Measurements from ENCODE around the gene ZNF710.

The ZNF710 gene

DNA sequence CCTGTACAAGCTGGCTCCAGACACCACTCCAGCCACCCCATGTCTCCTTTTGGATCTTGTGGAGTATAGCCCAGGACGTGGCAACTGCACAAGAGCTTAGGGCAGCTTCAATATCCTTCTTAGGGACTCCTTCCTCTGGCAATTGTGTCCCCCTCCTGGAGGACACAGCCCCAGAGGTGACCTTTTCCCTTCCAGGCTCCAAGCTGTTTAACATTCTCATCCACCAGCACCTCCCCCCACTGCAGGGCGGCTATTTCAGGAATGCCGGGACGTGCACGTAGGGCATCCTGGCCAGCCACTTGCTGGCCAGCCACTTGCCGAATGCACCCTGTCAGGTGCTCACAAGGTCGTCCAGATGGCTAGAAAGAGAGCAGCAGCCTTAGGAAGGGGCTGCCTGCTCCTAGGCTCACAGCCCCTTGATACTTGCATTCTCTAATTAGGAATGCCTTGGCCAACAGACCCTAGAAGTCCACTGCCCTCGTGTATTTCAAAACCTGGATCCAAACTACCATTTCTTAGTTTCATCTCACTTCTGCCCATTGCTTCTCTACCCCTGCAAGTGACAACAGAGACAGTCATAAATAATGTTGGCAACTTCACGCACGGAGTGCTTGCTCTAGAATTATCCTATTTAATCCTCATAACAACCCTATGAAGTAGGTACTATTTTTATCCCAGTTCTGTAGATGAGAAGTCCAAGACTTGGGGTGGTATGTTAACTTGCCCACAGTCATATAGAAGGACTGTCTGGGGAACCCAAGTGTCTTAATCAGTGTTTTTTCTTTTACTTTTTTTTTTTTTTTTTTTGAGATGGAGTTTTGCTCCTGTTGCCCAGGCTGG is 125.7 kb downstream of the ZNF710 start:
- peaks cover 11% of the 10 kb centered on the region for H3K4me1 ChIP-seq (ENCODE audit: control insufficient read depth, low read depth, low read length)
- H3K9me3 ChIP-seq (ENCODE audit: control insufficient read depth, low read depth, low read length), result no peaks in the 10 kb centered on the region
- H3K27ac ChIP-seq (ENCODE audit: low read length), result no peak overlapping the region
- no peak overlapping the region for H3K9ac ChIP-seq (ENCODE audit: low read length)
- H3K36me3 ChIP-seq (ENCODE audit: control insufficient read depth, low read depth, low read length), result no peaks in the 10 kb centered on the region
- H3K27me3 ChIP-seq (ENCODE audit: control insufficient read depth, insufficient read depth, low read length), result no peaks in the 10 kb centered on the region
- no peak overlapping the region for H3K4me3 ChIP-seq (ENCODE audit: low read length)

DNA sequence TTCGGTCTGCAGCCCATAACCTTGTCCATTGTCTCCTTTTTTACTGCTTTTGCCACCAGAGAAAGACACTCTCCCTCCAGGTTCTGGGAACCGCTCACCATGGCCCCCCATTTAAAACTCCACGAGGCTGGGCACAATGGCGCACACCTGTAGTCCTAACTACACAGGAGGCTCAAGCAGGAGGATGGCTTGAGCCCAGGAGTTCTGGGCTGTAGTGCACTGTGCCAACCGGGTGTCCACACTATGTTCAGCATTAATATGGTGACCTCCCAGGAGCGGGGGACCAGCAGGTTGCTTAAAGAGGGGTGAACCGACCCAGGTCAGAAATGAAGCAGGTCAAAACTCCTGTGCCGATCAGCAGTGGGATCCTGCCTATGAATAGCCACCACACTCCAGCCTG is 129.2 kb downstream of the ZNF710 start:
- Histone ChIP-seq H3K9ac (ENCODE audit: low read length) (no peak overlapping the region), H3K27me3 (ENCODE audit: control insufficient read depth, insufficient read depth, low read length) (no peaks in the 10 kb centered on the region), H3K9me3 (ENCODE audit: control insufficient read depth, low read depth, low read length) (no peaks in the 10 kb centered on the region), H3K27ac (ENCODE audit: low read length) (no peak overlapping the region), H3K36me3 (ENCODE audit: control insufficient read depth, low read depth, low read length) (no peaks in the 10 kb centered on the region), H3K4me1 (ENCODE audit: control insufficient read depth, low read depth, low read length) (peaks cover 11% of the 10 kb centered on the region), H3K4me3 (ENCODE audit: low read length) (no peak overlapping the region)

Measured in iPS-18a (cell line).